ENCODE measurements around the gene COL4A5. TPM values are rescaled to one million over a fixed set of nuclear protein-coding genes. Genes with fewer than 3 reads are reported as not detected.

COL4A5 gene
- 11.4 to 14.9 TPM (median 13.4 TPM) in 5 replicates for total RNA-seq (2022; extraction: Qiagen RNA extraction)

DNA sequence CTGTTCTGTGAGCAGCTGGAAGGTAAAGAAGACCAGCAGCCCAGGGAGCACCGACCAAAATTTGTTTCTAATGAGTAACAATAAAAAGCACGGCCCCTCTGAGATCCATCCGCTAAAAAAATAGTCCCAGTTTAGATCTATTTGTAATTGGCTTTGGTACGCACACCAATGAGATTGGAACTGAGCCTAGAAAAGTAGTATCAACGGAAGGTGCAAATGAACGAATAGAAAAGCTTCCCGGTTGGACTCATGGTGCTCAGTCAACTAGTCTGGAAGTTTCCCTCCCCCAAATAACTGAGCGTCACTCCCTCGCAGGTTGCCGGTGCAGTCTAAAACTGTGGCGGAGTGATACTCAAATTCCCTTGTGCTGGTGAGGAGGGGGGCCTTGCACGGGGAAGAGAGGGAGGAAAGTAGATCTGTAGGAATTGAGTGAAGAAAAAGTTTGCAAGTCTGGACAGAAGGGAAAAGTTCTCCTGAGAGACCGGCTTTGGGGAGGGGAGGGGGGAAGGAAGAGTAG lies at the start of gene COL4A5:
Gene COL4A5 (plus strand): TSS at position 413 of the 517 bp plus-strand sequence. CDS start 288 bp downstream, outside the sequence.

DNA sequence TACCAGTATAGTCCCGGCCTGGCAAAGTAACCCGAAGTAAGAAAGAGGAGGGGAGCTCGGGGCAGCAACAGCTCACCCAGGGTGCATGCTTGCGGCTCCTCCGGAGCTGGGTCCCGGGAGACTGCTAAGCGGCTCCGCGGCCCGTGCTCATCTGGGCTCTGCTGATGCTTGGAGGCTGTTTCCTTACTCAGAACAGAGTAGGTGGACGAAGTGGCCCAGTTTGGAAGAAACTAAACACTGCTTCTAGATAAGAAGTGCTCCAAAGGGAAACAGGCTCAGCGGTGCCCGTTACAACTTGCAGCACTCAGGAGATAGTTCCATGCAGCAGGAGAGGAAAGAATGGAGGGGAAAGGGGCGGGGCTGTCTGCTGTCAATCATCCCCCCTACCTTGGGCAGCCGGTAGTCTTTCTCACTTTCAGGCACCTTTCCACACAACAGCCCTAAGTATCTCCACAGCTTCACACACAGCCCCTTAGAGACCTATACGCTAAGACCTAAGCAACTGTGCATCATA lies 1.5 kb upstream of the COL4A5 start, which contains the start of gene COL4A6:
Gene COL4A6 (minus strand): TSS at position 313 of the 514 bp plus-strand sequence. CDS start 226 bp downstream, at position 87.

GRCh38 chrX:108736509-108737479 lies 297.2 kb downstream of the COL4A5 start, which contains the start of gene IRS4:
Gene IRS4 (minus strand): TSS chrX:108736563.

Other genes with a start within 250 kb of the COL4A5 start
- 14.1 to 17.4 TPM (median 16.2 TPM) in 5 replicates for gene COL4A6, start 1.4 kb upstream of the COL4A5 start, total RNA-seq (2022; extraction: Qiagen RNA extraction)